Mesenchymal stem cell (in vitro differentiated cells and primary cell): Measurements from ENCODE around the gene APOC4.

ENCODE experiments used
- DNase-seq: peaks from one replicate; pipeline ENCODE4 v3.0.0-alpha.2; 2013
- H2AFZ ChIP-seq: one replicate; pipeline ENCODE4 v1.6.1; 2013; ENCODE audit warnings: low read depth, mild to moderate bottlenecking, control low read depth, inconsistent platforms, low read length, moderate library complexity
- H2AK5ac ChIP-seq: 2 replicates; pipeline ENCODE4 v1.6.1; 2013; ENCODE audit warnings: low read length, moderate library complexity, mild to moderate bottlenecking, inconsistent platforms; ENCODE audit not compliant: severe bottlenecking
- H2BK120ac ChIP-seq: one replicate; pipeline ENCODE4 v1.6.1; 2013; ENCODE audit warnings: low read depth, mild to moderate bottlenecking, inconsistent platforms, low read length, moderate library complexity
- H2BK12ac ChIP-seq, 2 experiments: one replicate each; pipeline ENCODE4 v1.6.1; 2013; ENCODE audit warnings: inconsistent platforms in 2 of 2, low read length in 2 of 2, mild to moderate bottlenecking in 2 of 2, moderate library complexity in 2 of 2, control low read depth in 1 of 2
- H2BK15ac ChIP-seq: one replicate; pipeline ENCODE4 v1.6.1; 2013; ENCODE audit warnings: mild to moderate bottlenecking, low read depth, inconsistent platforms; ENCODE audit not compliant: poor library complexity, severe bottlenecking
- H2BK5ac ChIP-seq: 2 replicates; pipeline ENCODE4 v1.6.1; 2013; ENCODE audit warnings: low read depth, mild to moderate bottlenecking, low read length, control low read depth, inconsistent platforms; ENCODE audit not compliant: poor library complexity, severe bottlenecking
- H3K14ac ChIP-seq, 2 experiments: one replicate each; pipeline ENCODE4 v1.6.1; 2013; ENCODE audit warnings: inconsistent platforms in 2 of 2, low read length in 2 of 2, control low read depth in 1 of 2, mild to moderate bottlenecking in 1 of 2, moderate library complexity in 1 of 2
- H3K18ac ChIP-seq, 2 experiments: one replicate each; pipeline ENCODE4 v1.6.1; 2013; ENCODE audit warnings: inconsistent platforms in 2 of 2, low read length in 2 of 2, control low read depth in 1 of 2, low read depth in 1 of 2, mild to moderate bottlenecking in 1 of 2
- H3K23ac ChIP-seq, 2 experiments: one replicate each; pipeline ENCODE4 v1.6.1; 2013; ENCODE audit warnings: inconsistent platforms in 2 of 2, low read length in 2 of 2, mild to moderate bottlenecking in 2 of 2, moderate library complexity in 2 of 2, control low read depth in 1 of 2
- H3K27ac ChIP-seq: 2 replicates; pipeline ENCODE4 v1.5.1; 2013; ENCODE audit warnings: mild to moderate bottlenecking, moderate library complexity, low read length, control low read depth, inconsistent platforms; ENCODE audit not compliant: poor library complexity, severe bottlenecking
- H3K27me3 ChIP-seq, 2 experiments: 2 replicates each; pipeline versions ENCODE4 v1.6.1 to v1.7.0; 2013; ENCODE audit warnings: low read length in 2 of 2, mild to moderate bottlenecking in 2 of 2, moderate library complexity in 2 of 2, control low read depth in 1 of 2, inconsistent platforms in 1 of 2; ENCODE audit not compliant: control insufficient read depth in 1 of 2, insufficient read depth in 1 of 2
- H3K36me3 ChIP-seq, 2 experiments: 2 replicates each; pipeline versions ENCODE4 v1.6.1 to v1.7.0; 2013; ENCODE audit warnings: low read length in 2 of 2, control low read depth in 1 of 2, inconsistent platforms in 1 of 2, low read depth in 1 of 2, mild to moderate bottlenecking in 1 of 2; ENCODE audit not compliant: insufficient read depth in 2 of 2, control insufficient read depth in 1 of 2
- H3K4ac ChIP-seq, 2 experiments: one replicate each; pipeline ENCODE4 v1.6.1; 2013; ENCODE audit warnings: inconsistent platforms in 2 of 2, low read length in 2 of 2, mild to moderate bottlenecking in 2 of 2, moderate library complexity in 2 of 2, control low read depth in 1 of 2, low read depth in 1 of 2
- H3K4me1 ChIP-seq: 2 replicates; pipeline ENCODE4 v1.6.1; 2013; ENCODE audit warnings: low read depth, low read length, control low read depth; ENCODE audit not compliant: control insufficient read depth, insufficient read depth
- H3K4me2 ChIP-seq: 2 replicates; pipeline ENCODE4 v1.6.1; 2013; ENCODE audit warnings: low read length, mild to moderate bottlenecking, inconsistent platforms; ENCODE audit not compliant: poor library complexity, severe bottlenecking
- H3K4me3 ChIP-seq, 2 experiments: 2 replicates each; pipeline versions ENCODE4 v1.5.1 to v1.7.0; 2013; ENCODE audit warnings: low read length in 2 of 2, mild to moderate bottlenecking in 2 of 2, control low read depth in 1 of 2, low read depth in 1 of 2; ENCODE audit not compliant: insufficient read depth in 1 of 2
- H3K79me1 ChIP-seq: replicated peaks from 2 replicates; pipeline ENCODE4 v1.6.1; 2013; ENCODE audit warnings: mild to moderate bottlenecking, control low read depth, low read length, inconsistent platforms; ENCODE audit not compliant: poor library complexity, severe bottlenecking
- H3K9ac ChIP-seq: 2 replicates; pipeline ENCODE4 v1.7.0; 2013; ENCODE audit warnings: mild to moderate bottlenecking, low read length, moderate library complexity
- H3K9me3 ChIP-seq: 2 replicates; pipeline ENCODE4 v1.7.0; 2013; ENCODE audit warnings: mild to moderate bottlenecking, low read length; ENCODE audit not compliant: control insufficient read depth
- H4K8ac ChIP-seq: one replicate; pipeline ENCODE4 v1.6.1; 2013; ENCODE audit warnings: inconsistent platforms, mild to moderate bottlenecking, low read length, moderate library complexity
- H4K91ac ChIP-seq: one replicate; pipeline ENCODE4 v1.6.1; 2013; ENCODE audit warnings: mild to moderate bottlenecking, low read length, inconsistent platforms
- WGBS: methylation state at CpG from one replicate; pipeline ENCODE4 v1.1.7; 2013; ENCODE audit warnings: mixed read lengths; 5-methylcytosine and 5-hydroxymethylcytosine counted together

Gene APOC4

DNA sequence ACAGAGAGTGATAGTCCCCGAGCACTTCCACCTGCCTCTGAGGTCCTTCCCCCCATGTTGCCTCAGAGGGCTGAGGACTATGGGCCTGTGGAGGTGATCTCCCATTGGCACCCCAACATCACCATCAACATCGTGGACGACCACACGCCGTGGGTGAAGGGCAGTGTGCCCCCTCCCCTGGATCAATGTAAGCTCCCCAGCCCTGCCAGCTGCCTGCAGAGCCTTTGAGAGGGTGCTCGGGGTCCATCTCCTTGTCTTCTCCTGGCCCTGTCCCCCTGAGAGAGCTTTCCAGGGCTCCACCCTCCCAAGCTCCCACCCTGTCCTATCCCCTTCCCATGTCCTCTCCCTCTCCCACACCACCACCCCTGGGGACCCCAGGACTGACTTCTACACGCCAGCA, 44.4 kb downstream of the APOC4 start:
- no peak overlapping the region for H3K4ac ChIP-seq
- no peaks in the 10 kb centered on the region for H3K27me3 ChIP-seq

DNA sequence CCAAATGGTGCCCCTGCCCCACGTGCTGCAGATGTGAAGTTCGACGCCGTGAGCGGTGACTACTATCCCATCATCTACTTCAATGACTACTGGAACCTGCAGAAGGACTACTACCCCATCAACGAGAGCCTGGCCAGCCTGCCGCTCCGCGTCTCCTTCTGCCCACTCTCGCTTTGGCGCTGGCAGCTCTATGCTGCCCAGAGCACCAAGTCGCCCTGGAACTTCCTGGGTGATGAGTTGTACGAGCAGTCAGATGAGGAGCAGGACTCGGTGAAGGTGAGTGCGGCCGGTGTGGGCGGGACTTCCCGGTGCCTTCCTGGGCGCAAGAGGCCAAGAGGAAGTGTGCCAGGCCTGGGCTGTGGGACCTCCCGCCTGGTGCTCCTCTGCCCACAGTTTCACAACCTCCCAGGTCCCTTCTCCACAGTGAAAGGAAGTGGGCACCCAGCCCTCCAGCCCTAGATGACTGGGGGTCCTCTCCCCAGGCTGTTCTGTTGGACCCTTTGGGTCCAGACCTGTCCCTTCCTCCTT, 45.2 kb downstream of the APOC4 start:
- Histone ChIP-seq H2AK5ac (no peak overlapping the region), H4K91ac (no peak overlapping the region), H3K4me1 (no peaks in the 10 kb centered on the region), H3K4me2 (no peak overlapping the region), H3K27ac (no peak overlapping the region), H3K27me3 (no peaks in the 10 kb centered on the region), H2BK15ac (no peak overlapping the region), H2BK5ac (no peak overlapping the region), H3K4me3 (no peak overlapping the region), H2BK12ac (no peak overlapping the region), H3K9ac (no peak overlapping the region), H2AFZ (no peak overlapping the region), H3K79me1 (peaks cover 13% of the 10 kb centered on the region), H3K14ac (no peak overlapping the region), H3K36me3 (peaks cover 85 to 96% of the 10 kb centered on the region in 2 experiments), H3K23ac (no peak overlapping the region), H3K4ac (no peak overlapping the region), H3K18ac (no peak overlapping the region), H4K8ac (no peak overlapping the region), H2BK120ac (no peak overlapping the region), H3K9me3 (no peaks in the 10 kb centered on the region)
- no peak for DNase-seq
- WGBS: 95% methylated on average over 20 of the region's 20 CpGs

More for the DNA sequence above, 44.4 kb downstream of the APOC4 start:
- Histone ChIP-seq H2BK120ac (no peak overlapping the region), H3K4me3 (no peak overlapping the region), H3K4me1 (no peaks in the 10 kb centered on the region), H3K9me3 (no peaks in the 10 kb centered on the region), H2BK5ac (no peak overlapping the region), H4K91ac (no peak overlapping the region), H3K4me2 (no peak overlapping the region), H2AK5ac (no peak overlapping the region), H2BK12ac (no peak overlapping the region), H3K79me1 (peaks cover 13% of the 10 kb centered on the region), H4K8ac (no peak overlapping the region), H3K23ac (no peak overlapping the region), H2AFZ (no peak overlapping the region), H3K27ac (no peak overlapping the region), H3K18ac (no peak overlapping the region), H2BK15ac (no peak overlapping the region), H3K9ac (no peak overlapping the region), H3K14ac (no peak overlapping the region), H3K36me3 (peaks cover 83 to 91% of the 10 kb centered on the region in 2 experiments)
- 97% methylated on average over 7 of the region's 7 CpGs for WGBS
- DNase-seq: no peak

DNA sequence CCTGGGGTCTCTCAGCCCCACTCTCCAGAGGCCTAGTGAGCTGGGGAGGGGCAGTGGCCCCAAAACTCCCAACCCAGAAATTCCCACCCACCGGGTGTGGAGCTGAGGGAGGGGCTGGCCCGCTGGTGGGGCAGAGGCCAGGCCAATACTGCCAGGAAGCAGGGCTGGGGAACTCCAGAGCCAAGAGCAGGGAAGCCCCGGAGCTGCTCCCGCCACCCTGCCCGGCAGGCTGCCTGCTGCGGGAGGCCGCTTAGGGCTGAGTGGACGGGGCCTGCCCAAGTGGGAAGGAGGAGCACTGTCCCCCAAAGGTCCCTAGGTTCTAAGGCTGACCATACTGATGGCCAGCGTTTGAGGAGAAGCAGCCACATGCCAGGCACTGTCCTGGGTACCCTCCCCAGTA, 46.2 kb downstream of the APOC4 start:
- Histone ChIP-seq H2BK15ac (no peak overlapping the region), H3K23ac (no peak overlapping the region), H3K79me1 (peaks cover 10% of the 10 kb centered on the region), H4K91ac (no peak overlapping the region), H3K18ac (no peak overlapping the region), H3K4me1 (no peaks in the 10 kb centered on the region), H2AFZ (no peak overlapping the region), H2AK5ac (no peak overlapping the region), H2BK5ac (no peak overlapping the region), H3K9ac (no peak overlapping the region), H4K8ac (no peak overlapping the region), H3K27me3 (no peaks in the 10 kb centered on the region), H3K36me3 (peaks cover 83 to 96% of the 10 kb centered on the region in 2 experiments), H3K4me2 (no peak overlapping the region), H3K4me3 (no peak overlapping the region), H3K4ac (no peak overlapping the region), H2BK12ac (no peak overlapping the region), H3K9me3 (no peaks in the 10 kb centered on the region), H3K14ac (no peak overlapping the region), H2BK120ac (no peak overlapping the region), H3K27ac (no peak overlapping the region)
- 98% methylated on average over 8 of the region's 9 CpGs for WGBS
- DNase-seq: no peak

DNA sequence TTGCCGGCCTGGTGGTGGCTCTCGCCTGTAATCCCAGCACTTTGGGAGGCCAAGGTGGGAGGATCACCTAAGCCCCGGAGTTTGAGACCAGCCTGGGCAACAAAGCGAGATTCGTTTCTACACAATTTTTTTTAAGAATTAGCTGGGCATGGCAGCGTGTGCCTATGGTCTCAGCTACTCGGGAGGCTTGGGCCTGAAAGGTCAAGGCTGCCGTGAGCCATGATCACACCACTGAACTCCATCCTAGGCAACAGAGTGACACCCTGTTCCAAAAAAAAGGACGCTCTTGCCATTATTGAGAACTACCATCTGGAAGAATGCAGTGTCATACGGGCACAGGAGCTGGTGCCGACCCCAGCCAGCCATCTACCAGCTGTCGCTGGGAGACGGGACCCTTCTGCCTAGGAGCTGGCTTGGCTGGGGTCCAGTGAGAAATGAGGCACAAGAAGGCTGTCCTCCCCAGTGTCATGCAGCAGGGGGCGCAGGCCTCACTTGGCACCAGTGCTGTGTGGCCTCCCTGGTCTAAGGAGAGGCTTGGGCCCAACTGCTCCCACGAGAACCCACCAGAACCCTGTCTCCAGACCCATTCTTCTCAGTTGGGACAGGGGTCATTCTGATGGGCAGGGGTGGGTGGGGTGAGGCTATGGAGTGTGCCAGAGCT, 47.0 kb downstream of the APOC4 start:
- Histone ChIP-seq H3K4me2 (no peak overlapping the region), H3K18ac (no peak overlapping the region), H4K8ac (no peak overlapping the region), H3K27me3 (no peaks in the 10 kb centered on the region), H2BK120ac (no peak overlapping the region), H3K4ac (no peak overlapping the region), H2BK12ac (no peak overlapping the region), H3K9me3 (no peaks in the 10 kb centered on the region), H2AFZ (no peak overlapping the region), H3K4me3 (no peak overlapping the region), H2AK5ac (no peak overlapping the region), H3K23ac (no peak overlapping the region), H3K27ac (no peak overlapping the region), H3K79me1 (peaks cover 10% of the 10 kb centered on the region), H3K36me3 (peaks cover 87 to 100% of the 10 kb centered on the region in 2 experiments), H3K4me1 (no peaks in the 10 kb centered on the region), H4K91ac (no peak overlapping the region), H3K14ac (no peak overlapping the region), H2BK5ac (no peak overlapping the region), H2BK15ac (no peak overlapping the region), H3K9ac (no peak overlapping the region)
- 90% methylated on average over 14 of the region's 15 CpGs for WGBS
- peak; percentile 73 for DNase-seq
